GM21447 (cell line): Measurements from ENCODE around the gene MAP1A.

Experiments used
- ATAC-seq: cut with Tn5 transposase; IDR thresholded peaks from one replicate; pipeline ENCODE4 v1.9.1; 2021; ENCODE audit not compliant: unreplicated experiment

Gene MAP1A

DNA sequence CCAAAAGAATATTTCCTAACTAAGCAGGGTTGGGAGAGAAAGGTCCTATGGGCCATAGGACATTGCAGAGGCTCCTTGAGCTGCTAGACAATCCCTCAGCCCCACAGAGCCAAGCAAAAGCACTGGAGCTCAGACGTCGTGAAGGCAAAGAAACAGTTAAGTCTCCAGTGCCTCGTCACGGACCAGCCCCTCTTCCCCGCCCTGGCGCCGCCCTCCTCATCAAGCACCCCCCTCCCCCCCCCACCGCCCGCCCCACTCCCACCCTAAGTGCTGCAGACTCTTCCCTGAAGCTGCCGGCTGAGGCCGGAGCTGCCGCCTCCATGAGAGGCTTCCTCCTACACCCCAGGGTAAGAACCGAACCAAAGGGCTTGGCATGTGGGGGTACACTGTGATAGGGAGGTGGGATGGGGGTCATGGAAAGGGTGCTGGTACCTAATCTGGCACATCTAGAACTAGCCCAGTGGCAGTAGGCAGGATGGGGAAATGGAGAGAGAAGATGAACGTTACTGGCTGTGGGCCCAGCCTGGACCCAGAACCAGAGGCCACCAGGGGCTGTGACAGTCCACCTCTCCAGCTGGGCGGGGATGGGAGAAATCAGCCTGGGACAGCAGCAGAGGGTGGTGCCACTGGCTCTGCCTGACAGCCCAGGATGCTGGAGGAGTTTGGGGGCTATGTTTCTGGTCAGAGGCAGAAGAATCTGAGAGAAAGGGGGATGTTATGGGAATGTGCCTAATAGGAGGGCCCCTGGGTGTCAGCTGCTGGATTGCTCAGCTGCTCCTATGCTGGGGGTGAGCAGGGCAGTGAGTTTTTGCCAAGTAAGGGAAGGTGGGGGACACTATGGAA is at the start of gene MAP1A:
TSS of gene MAP1A (plus strand) at position 255 of the 843 bp plus-strand sequence. CDS start 3,866 bp downstream, outside the sequence.
- ATAC-seq = no peak

DNA sequence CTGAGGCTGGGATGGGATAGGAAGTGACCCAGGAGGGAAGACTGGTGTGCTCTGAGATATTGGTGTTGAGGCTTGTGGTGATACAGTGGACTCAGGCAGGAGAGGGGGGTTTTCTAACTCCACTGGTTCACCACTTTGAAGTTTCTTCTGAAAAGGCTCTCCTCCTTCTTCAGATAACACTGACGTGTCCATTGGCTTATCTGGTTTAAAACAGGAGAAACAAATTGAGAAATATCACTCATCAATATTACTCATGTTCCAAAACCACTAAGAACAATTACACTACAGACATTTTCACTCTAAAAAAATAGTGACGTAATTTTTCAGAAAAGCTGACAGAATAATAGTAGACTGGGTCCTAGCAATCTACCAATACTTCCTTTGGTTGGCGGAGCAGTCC is 47.5 kb upstream of the MAP1A start:
- ATAC-seq = no peak

DNA sequence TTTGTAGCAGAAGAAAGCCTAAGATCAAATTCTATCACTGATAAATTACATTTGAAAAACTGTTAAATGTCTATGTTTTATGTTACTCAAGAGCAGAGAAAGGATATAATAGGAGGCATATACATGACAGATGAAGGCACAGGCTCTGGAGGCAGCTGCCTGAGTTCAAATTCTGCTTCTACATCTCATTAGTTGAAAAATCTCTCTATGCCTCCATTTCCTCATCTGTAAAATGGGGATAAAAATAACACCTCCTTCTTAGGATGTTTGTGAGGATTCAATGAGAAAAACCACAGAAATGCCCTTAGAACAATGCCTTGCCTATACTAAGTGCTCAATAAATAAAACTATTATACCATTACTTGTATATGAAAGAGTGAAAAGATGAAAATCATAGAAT is 45.4 kb upstream of the MAP1A start:
- no peak for ATAC-seq

DNA sequence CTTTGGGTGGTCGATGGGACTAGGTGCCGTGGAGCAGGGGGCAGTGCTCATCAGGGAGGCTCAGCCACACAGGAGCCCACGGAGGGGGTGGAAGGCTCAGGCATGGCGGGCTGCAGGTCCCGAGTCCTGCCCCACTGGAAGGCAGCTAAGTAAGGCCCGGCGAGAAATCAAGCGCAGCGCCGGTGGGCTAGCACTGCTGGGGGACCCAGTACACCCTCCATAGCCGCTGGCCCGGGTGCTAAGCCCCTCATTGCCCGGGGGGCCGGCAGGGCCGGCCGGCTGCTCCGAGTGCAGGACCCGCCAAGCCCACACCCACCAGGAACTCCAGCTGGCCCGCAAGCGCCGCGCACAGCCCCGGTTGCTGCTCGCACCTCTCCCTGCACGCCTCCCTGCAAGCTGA is 43.5 kb upstream of the MAP1A start:
- ATAC-seq = no peak

DNA sequence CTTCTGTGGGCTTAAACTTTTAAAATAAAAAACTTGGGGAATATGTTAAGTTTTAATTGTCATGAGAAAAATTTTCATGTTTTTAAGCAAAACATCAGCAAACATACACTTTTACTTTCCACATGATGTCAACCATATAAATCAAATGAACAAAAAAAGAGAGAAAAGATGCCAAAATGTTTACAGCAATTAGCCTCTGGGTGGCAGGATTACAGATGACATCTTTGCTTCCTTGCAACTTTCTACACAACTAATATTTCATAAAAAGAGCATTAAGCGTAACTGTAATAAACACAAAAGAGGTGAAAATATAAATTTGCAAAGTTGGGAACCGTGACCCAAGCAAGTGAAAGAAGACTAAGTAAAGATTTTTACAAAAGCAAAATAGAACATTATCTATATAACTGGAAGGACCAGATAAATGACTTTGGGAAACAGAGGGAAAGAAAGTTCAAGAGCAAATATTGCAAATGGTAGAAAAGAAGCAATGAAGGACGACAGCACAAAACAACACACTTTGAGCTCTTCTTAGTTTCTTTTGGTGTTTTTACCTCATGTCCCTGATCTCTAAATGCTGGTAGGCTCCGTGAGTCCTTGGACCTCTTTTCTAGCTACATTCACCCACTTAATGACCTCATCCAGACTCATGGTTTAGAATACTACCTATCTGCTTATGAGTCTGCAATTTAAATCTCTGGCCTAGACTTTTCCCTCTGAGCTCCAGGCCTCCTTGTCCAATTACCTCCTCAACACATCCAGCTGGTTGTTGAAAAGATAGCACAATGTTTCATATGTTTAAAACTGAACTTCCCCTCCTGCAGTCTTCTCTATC is 33.9 kb upstream of the MAP1A start:
- ATAC-seq = no peak

DNA sequence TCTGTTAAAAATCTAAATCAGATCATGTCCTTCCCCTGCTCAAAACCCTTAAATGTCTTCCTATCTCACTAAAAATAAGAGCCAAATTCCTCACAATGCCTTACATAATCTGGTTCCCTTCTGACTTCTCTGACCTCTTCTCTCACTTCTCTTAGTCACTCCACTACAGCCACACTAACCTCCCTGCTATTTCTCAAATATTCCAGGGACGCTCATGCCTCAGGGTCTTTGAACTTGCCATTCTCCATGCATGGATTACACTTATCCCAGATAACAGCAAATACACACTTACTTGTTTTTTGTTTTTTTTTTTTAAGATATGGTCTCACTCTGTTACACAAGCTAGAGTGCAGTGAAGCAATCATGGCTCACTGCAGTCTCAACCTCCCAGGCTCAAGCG is 33.0 kb upstream of the MAP1A start:
- ATAC-seq = no peak

DNA sequence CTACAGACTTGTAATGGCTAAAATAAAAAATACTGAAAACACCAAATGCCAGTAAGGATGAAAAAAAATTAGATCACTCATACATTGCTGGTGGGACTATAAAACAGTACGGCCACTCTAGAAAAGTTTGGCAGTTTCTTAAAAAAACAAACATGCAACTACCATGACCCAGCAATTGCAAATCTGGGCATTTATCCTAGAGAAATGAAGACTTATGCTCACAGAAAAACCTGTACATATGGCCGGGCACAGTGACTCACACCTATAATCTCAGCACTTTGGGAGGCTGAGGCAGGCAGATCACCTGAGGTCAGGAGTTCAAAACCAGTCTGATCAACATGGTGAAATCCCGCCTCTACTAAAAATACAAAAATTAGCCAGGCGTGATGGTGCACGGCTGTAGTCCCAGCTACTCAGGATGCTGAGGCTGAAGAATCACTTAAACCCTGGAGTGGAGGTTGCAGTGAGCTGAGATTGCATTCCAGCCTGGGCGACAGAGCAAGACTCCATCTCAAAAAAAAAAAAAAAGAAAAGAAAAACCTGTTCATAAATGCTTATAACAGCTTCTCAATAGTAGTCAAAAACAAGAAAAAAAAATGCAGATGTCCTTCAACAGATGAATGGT is 30.0 kb upstream of the MAP1A start:
- no peak for ATAC-seq

DNA sequence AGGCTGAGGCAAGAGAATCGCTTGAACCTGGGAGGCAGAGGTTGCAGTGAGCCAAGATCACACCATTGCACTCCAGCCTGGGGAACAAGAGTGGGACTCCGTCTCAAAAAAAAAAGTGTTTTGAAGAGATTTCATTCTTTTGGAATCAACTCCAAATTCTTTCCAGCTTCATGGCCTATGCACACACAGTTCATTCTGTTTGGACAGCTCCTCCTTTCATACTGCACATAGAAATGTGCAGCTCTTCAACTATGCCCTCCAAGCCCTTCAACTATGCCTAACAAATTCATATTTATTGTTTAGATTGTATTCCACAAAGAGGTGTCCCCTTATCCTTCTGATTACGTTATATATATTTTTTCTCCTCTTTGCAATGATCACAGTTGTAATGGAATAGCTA is 28.6 kb upstream of the MAP1A start:
- ATAC-seq = no peak

DNA sequence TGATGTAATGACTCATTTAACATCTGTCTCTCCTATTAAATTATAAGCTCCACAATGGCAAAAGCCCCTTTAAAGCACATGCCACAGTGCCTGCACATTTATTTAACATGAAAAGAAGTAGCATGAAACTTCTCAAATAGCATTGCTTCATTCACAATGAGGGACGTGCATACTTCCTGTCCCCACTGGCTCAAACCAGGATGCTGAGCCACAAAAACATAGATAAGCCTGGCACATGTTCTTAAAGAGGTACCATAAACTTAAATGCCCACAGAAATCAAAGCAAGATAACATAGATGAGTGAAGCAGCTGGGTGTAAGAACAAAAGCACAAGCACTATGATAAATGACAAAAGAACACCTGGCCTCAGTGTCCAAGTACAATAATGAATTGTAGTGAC is 28.2 kb upstream of the MAP1A start:
- no peak for ATAC-seq

DNA sequence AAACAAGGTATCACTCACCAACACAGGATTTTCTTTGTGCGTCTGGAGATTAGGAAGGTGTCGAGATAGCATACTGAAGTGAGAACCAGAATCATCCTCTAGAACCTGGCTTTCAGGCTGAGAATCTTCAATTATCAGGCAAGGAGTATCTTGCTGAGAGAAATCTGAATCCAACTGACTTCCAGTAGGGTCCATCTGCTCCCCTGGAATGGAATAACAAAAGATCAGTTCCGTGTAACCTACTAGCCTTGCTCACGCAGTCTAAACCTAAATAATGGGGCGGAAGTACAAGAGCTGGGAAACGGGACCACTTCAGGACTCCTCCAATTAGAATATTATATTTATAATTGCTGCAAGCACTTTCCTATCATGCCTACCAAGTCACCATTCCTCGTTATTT is 25.1 kb upstream of the MAP1A start:
- ATAC-seq = no peak

DNA sequence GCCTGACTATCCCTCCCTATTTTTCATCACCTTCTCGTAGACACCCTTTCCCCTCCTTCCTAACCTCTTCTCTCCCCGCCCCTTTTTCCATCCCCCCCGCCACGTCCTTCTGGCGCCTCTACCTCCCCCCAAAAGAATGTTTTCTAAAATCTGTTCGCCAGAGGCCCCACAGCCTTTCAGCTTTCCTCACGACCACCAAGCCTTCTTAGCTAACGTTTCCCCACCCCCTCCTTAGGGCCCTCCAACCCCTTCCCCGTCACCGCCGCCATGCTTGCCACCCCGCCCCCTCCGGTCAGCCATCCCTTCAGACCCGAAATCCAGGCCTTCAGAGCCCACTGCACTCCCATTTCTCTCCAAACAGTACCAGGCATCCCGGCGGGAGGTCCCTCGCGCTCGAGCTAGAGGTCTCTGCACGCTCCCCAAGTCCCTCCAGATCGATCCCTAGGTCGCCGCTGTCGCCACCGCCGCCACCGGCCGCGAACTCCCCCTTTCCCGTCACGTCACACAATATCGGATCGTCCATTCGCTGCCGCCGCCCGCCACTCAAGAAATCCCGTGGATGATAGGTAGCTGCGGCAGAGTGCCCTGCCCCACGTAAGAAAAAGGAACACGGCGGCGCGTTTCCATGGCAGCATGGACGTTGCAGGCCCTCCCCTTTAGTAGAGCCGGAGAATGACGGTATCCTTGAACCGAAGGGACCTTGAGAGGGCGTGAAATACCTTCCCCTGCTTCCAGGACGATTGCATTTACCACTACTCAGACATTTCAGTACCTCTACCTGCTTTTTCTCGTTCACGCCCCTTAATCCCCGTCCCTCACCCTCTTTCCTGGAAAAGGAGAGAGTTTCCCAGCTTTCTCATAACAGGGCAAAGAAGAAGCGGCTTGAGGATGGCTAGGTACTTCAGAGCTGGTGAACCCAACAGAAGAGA is 24.5 kb upstream of the MAP1A start, which contains the start of gene TP53BP1:
TSS of gene TP53BP1 (minus strand) at position 484 of the 929 bp plus-strand sequence. CDS start at position 371, 113 bp downstream.
- peak; percentile 98 for ATAC-seq

DNA sequence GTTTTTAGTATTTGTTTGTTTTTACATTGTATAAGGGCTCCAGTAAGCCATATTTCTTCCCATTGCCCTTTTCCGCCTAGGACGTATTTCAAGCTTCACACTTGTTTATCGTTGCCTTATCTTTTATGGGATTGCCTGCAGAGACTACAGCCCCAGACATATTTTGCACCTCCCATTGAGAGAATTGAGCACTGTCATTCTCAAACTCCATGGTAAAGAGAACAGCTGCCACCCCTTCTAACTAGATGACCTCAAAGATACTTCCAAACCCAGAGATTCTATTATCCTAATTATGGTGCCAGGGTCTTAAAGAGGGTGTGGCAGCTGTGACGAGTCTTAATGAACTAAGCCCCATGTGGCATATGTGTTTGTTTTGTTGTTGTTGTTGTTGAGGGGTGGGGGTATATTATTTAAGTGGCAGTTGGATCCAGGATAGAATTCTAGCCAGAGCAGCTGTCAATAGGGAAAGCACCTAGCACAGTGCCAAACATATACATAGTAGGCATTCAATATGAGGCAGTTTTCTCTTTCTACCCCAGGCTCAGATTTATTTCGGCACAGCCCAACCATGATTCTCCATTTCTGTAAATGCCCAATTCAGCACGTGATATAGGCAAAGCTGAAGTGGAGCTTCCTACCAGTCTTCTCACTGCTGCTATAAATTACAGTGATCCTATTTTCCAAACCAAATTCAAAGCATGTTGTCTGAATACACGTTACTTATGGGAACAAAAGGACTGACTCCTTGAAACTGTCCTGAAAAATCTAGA is 23.5 kb upstream of the MAP1A start:
- no peak for ATAC-seq

DNA sequence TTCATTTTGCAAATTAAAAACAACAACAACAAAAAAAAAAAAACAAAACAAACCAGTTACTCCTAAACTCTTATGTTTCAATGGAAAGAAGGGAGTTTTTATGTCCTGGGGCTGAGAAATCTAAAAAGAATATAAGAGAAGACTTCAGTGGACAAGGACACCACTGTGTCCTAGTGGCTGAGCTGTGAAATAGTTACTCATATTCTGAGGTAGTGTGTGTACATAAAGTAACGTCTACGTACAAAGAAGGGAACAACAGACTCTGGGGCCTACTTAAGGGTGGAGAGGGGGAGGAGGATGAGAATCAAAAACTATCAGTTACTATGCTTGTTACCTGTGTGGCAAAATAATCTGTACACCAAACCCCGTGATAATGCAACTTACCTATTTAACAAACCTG is 18.4 kb upstream of the MAP1A start:
- no peak for ATAC-seq

DNA sequence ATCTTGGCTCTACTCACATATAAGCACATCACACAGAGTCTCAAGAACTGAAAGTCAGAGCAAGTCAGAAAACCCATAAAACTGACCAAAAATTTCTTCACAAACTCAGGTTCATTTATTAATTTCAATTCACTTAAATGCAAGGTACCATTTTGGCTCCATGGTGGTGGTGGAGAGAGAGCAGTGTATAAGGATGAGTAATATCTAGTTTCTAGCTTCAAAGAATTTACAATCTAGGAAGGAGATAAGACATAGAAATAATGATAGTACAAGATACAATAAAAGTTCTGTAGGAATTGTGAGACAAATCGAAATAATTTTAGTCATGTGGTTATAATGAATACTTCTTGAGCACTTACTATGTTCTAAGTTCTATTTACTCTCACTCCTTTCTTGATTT is 17.8 kb upstream of the MAP1A start:
- no peak for ATAC-seq

DNA sequence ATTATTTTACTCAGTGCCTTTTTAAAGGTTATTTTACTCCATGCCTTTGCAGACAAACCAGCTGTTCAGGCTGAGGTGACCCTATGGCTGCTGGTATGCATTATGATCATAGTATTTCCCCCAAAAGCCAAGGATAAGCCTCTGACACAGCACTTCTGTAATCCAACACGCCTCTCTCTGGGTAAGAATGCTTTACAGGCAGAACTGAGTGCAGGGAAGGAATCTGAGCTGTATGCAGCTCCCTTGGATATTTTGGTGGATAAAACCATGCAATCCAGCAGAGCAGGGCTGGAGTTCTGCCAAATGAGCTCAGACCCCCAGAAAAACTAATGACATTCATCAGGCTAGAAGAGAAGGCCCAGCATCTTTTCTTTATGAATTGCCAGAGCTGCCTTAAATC is 11.7 kb upstream of the MAP1A start:
- ATAC-seq = no peak

DNA sequence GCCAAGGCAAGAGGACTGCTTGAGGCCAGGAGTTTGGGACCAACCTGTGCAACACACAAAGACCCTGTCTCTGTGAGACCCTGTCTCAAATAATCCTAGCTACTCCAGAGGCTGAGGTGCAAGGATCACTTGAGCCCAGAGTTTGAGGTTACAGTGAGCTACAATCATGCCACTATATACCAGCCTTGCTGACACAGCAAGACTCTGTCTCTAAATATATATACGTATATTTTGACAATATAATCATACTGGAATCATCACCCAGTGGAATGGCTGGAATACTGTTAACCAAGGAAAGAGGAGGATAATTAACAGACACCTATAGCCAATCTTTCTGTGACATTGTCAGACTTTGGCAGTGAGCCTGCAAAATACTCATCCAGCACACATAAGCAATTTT is 9.0 kb upstream of the MAP1A start:
- ATAC-seq = no peak

DNA sequence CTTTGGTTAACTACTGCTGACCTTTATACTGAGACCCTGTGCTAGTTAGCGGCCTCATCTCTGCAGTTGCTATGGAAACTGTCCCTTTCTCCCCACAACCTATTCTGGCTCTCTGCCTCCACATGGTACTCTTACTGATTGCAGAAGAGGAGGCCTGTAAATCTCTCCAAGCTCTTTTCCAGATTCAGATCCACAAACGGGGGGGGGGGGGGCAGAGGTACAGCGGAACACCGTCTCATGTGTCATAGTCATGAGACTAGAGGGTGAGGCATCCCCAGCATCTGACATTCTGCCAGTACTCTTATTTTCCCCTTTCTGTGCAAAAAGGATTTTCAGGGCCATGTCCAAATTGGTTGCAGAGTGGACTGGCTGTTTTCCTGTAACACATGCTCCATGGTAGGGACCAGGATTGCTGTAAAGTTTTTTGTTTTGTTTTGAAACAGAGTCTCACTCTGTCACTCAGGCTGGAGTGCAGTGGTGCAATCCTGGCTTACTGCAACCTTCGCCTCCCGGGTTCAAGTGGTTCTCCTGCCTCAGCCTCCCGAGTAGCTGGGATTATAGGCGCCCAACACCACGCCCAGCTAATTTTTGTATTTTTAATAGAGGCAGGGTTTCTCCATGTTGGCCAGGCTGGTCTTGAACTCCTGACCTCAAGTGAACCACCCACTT is 8.3 kb upstream of the MAP1A start:
- no peak for ATAC-seq

DNA sequence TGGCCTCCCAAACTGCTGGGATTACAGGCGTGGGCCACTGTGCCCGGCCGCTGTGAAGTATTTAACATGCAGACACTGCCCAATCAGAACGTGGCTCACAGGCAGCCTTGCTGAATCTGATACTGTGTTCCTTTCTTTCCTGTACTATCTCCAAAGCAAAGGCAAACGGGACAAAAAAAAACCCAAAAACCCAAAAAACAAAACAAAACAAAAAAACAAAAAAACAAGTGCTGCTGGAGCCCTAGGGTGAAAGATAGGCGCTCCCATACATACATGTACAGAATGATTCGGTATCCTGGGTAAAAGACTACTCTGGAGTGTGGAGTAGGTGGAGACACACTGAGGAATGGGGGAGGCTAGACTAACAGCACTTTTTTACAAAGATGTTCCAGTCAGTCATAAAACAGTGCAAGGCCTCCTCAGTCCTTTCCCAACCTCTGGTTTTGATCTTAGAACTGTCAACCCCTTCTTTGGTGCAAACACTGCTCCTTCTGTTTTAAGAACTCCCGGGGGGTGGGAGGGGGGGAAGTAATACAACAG is 7.7 kb upstream of the MAP1A start:
- no peak for ATAC-seq
